Calu3 (cell line): ENCODE results near the gene IQCN. TPM values are rescaled to one million over a fixed set of nuclear protein-coding genes. Genes with fewer than 3 reads are reported as not detected.

ENCODE experiments used
- BruUV-seq: library from RNA; stranded (reverse); fragments of 400-500 nt; replicated peaks from 2 replicates; lab custom pipeline; 2021; lab: Mats Ljungman, UMichigan
- CTCF ChIA-PET: fragments of 300-600 bp; sonication (Branson Sonifier 250); formaldehyde crosslinking; loops from one replicate; lab custom pipeline; 2022; ENCODE audit warnings: antibody characterized with exemption; lab: Charles Lee
- DNase-seq: peaks from one replicate; pipeline ENCODE4 v3.0.0; 2022
- H3K27ac Mint-ChIP-seq: one replicate; pipeline ENCODE4 v1.8.0; 2022; ENCODE audit warnings: mixed read lengths; ENCODE audit not compliant: unreplicated experiment
- H3K27me3 Mint-ChIP-seq: one replicate; pipeline ENCODE4 v1.8.0; 2022; ENCODE audit warnings: mixed read lengths; ENCODE audit not compliant: unreplicated experiment
- H3K36me3 Mint-ChIP-seq: one replicate; pipeline ENCODE4 v1.8.0; 2022; ENCODE audit warnings: mild to moderate bottlenecking, moderate library complexity, mixed read lengths; ENCODE audit not compliant: insufficient read depth, unreplicated experiment
- H3K4me1 Mint-ChIP-seq: one replicate; pipeline ENCODE4 v1.8.0; 2022; ENCODE audit warnings: mild to moderate bottlenecking, low read depth, mixed read lengths; ENCODE audit not compliant: unreplicated experiment
- H3K4me3 Mint-ChIP-seq: one replicate; pipeline ENCODE4 v1.8.0; 2022; ENCODE audit warnings: mild to moderate bottlenecking, low read depth, moderate library complexity, mixed read lengths; ENCODE audit not compliant: unreplicated experiment
- H3K9me3 Mint-ChIP-seq: one replicate; pipeline ENCODE4 v1.8.0; 2022; ENCODE audit warnings: low read depth, mixed read lengths; ENCODE audit not compliant: unreplicated experiment
- intact Hi-C: fragments of 100-400 bp; cut with micrococcal nuclease; formaldehyde crosslinking; loops from one replicate; pipeline ENCODE4 v1.10.0; 2022; ENCODE audit not compliant: unreplicated experiment
- total RNA-seq: library from RNA; stranded (reverse); gene quantifications from 2 replicates; pipeline ENCODE4 v1.2.3, GENCODE V29; 2022
- TF ChIP-seq, protein P1 (sequence below): fragments of 200-600 bp; IDR thresholded peaks from one replicate; pipeline ENCODE4 v1.8.0; 2022; ENCODE audit warnings: antibody characterized with exemption; ENCODE audit not compliant: unreplicated experiment

Gene IQCN
- total RNA-seq, 1 experiment from 2014 or later: 1.6 TPM

DNA sequence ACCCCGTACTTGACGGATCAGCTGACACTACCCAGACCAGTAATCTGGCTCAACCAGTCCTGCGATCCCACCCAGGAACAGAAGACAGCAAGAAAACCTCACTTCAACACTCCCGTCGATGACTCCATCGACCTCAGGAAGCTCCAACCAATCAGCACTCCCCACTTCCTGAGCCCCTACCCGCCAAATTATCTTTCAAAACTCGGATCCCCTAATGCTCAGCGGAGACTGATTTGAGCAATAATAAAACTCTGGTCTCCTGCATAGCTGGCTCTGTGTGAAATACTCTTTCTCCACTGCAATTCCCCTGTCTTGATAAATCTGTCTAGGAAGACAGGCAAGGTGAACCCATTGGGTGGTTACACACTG lies 47.5 kb upstream of the IQCN start:
- BruUV-seq: no TSS peak
- intact Hi-C loops: no loop called here
- CTCF ChIA-PET: interaction anchor here (0.9 to 2.6 kb wide), 4 partner anchors 15 to 43 kb away, joined by 4 to 48 read pairs (median 10); partner anchors contain the start of gene JUND
- H3K4me1 Mint-ChIP-seq: peaks cover 31% of the 10 kb centered on the region
- peaks cover 18% of the 10 kb centered on the region for H3K36me3 Mint-ChIP-seq
- DNase-seq: no peak
- no peaks in the 10 kb centered on the region for H3K27me3 Mint-ChIP-seq
- TF ChIP-seq, protein P1, sequence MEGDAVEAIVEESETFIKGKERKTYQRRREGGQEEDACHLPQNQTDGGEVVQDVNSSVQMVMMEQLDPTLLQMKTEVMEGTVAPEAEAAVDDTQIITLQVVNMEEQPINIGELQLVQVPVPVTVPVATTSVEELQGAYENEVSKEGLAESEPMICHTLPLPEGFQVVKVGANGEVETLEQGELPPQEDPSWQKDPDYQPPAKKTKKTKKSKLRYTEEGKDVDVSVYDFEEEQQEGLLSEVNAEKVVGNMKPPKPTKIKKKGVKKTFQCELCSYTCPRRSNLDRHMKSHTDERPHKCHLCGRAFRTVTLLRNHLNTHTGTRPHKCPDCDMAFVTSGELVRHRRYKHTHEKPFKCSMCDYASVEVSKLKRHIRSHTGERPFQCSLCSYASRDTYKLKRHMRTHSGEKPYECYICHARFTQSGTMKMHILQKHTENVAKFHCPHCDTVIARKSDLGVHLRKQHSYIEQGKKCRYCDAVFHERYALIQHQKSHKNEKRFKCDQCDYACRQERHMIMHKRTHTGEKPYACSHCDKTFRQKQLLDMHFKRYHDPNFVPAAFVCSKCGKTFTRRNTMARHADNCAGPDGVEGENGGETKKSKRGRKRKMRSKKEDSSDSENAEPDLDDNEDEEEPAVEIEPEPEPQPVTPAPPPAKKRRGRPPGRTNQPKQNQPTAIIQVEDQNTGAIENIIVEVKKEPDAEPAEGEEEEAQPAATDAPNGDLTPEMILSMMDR: no peak
- no peaks in the 10 kb centered on the region for H3K9me3 Mint-ChIP-seq
- peak overlapping the region; percentile 72 for H3K4me3 Mint-ChIP-seq
- H3K27ac Mint-ChIP-seq: peak overlapping the region; percentile 91

DNA sequence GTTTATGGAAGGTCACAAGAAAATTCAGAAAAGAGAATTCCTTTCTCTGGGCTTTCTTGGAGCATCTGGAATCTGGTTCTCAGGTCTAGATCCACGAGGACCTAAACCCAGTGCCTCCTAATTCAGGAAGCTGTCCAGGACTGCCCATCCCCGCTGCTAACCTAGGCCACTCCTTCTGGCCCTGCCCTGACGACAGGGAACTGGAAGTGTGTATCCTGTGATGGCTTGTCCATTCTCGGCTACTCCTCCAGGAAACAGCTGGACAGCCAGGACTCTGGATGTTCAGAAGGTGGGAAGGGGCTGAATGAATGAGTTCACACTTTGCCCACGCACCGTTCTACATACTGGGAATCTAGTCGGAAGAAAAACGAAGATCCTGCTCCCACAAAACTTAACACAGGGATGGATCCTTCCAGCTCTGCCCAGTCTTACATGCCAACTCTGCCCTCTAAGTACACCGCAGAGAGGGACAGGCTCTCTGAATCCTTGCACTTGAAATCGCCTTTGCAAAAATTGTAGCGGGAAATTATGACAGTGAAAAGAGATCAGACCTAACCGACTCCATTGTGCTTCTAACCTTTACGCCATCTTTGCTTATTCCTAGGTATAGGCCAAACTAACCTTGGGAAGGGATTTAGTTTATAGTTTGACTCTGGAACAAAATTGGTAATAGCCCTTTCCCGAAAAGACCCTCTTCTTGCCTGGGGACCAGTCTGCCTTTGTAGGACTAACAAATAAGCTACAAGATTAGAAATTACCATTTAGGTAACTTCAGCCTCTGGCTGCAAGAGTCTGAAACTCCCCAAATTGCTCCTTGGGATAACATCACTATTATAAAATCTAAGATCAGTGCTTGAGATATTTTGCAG lies 46.8 kb upstream of the IQCN start:
- Mint-ChIP-seq H3K27me3 (no peaks in the 10 kb centered on the region), H3K36me3 (peaks cover 18% of the 10 kb centered on the region), H3K27ac (peak overlapping the region; percentile 91), H3K4me1 (peaks cover 31% of the 10 kb centered on the region), H3K9me3 (no peaks in the 10 kb centered on the region), H3K4me3 (peak overlapping the region; percentile 72)
- CTCF ChIA-PET: interaction anchor here (0.5 to 2.6 kb wide), 5 partner anchors 15 to 1240 kb away, joined by 3 to 48 read pairs (median 4); no protein-coding TSS in a partner anchor
- TF ChIP-seq, protein P1: no peak
- BruUV-seq: no TSS peak
- intact Hi-C loops: no loop called here
- DNase-seq: no peak

DNA sequence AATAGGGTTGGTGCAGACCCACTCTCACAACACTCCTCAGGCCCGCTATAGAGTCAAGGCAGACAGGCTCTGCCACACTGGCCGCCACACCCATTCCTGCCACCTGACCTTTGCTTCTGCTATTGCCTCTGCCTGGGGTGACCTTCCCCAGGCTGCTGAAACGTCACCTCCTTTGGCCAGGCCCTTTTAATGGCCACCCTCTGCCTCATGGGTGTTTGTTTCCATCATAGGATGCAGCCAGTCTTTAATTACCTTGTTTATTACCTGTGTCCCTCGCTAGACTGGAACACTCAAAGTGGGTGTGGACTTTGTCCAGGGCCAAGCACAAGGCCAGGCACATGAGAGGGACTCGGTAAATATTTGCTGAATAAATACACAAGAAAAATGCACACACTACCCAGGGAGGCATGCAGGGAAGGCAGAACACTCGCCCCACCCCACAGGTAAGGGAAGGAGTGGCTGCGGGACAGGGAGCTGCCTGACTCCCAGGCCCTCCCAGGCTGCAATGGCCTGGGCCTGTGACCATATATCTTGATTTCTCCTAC lies 45.4 kb upstream of the IQCN start:
- BruUV-seq: no TSS peak
- Mint-ChIP-seq H3K27ac (no peak overlapping the region), H3K4me1 (peaks cover 31% of the 10 kb centered on the region), H3K9me3 (no peaks in the 10 kb centered on the region), H3K36me3 (peaks cover 18% of the 10 kb centered on the region), H3K27me3 (no peaks in the 10 kb centered on the region), H3K4me3 (no peak overlapping the region)
- intact Hi-C loops: no loop called here
- DNase-seq: no peak
- CTCF ChIA-PET: interaction anchor here (0.5 kb wide), 1 partner anchor 216 kb away, joined by 3 read pairs; no protein-coding TSS in a partner anchor
- TF ChIP-seq, protein P1: no peak

DNA sequence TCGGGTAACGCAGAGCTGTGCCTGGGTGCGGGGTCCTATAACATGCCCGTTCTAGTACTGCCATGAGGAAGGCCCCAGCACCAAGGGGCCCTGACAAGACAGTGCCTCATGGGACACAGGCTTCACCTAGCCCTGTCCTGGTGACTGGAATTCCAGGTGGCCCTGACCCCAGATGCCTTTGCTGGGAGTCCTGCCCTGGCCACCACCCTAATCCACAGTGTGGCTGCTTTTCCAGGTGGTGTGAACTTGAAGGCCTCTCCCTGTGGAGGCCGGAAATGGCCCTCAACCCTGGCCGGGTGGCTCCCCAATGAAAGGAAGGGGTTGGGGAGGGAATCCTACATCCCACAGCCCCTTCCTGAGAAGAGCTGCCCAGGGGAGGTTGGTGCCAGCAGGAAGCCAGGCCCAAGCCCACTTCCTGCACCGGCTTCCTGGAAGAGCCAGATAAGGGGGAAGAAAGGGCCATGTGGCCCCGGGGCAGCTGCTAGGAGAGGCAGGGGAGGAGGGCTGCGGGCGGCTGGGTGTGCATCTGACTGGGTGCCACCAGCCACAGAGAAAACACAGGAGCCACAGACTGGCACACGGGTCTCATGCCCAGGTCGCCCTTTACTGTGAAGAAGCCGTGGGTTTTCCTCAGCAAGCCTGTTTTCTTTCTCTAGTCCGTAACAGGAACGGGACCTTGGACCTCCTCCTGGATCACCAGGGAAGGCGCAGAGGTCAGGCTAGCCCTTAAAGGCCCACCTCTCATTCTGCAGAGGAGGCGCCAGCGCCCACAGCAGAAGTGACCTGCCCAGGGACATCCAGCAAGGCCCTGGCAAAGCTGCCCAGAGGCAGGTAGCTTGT lies 43.9 kb upstream of the IQCN start:
- Mint-ChIP-seq H3K36me3 (peaks cover 16% of the 10 kb centered on the region), H3K4me3 (no peak overlapping the region), H3K4me1 (peaks cover 22% of the 10 kb centered on the region), H3K27me3 (no peaks in the 10 kb centered on the region), H3K27ac (no peak overlapping the region), H3K9me3 (no peaks in the 10 kb centered on the region)
- DNase-seq: no peak
- TF ChIP-seq, protein P1: no peak
- no TSS peak for BruUV-seq
- intact Hi-C loops: no loop called here
- CTCF ChIA-PET: interaction anchor here (0.6 kb wide), 1 partner anchor 376 kb away, joined by 3 read pairs; no protein-coding TSS in a partner anchor
